Activated CD8-positive, alpha-beta memory T cell treated with anti-CD3 and anti-CD28 coated beads for 4 hours (primary cell): ENCODE measurements around the gene SNX6.
"Not testable (repeated sequence)": the region's sequence is repeated elsewhere in the genome, so short reads cannot be mapped to it uniquely, and the experiment has no call there.

Experiments used
- DNase-seq, 2 donors: peaks; one replicate each; pipeline ENCODE4 v3.0.0-alpha.2; 2020; ENCODE audit warnings: low read depth in 2 of 2

SNX6 gene

DNA sequence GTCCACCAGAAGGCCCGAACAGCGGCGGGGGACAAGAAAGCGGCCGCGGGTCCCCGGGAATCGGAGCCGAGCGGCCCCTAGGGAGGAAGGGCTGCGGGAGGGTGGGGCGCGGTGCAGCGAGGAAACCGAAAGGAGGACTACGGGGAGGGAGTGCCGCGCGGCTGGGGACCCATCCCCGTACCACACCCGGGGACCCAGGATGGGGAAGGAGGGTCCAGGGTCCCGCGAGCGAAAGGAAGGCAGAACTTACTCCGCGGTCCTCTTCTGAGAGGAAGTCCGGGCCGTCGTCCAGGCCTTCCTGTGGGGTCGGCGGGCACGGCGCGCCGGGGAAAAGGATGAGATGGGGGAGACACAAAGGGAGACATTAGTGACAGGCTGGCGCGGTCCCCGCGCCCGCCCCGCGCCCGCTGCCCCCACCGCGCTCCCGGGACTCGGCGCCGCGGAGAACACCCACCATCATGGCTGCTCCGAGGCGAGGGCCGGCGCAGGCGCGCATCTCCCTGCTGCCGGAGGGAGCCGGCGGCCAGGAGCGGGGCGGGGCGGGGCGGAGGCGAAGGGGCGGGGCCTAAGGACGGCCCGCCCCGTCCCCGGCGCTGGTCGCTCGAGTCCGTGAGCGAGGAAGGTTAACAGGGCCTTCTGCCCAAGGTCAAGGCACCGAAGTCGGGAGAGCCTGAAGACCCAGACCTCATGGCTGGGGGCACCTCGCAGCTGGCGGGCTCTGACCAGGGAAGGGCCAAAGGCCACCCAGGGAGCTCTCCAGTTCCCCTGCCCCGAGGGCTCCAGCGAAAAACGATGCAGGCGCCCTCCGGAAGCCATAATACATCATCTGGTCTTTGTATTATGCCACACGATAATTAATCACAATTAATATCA, at the start of gene SNX6:
Gene SNX6, minus strand, starts transcription at position 492 of the 873 bp plus-strand sequence. Its CDS starts 32 bp downstream, at position 460.
- peak; percentile 62 to 70 for DNase-seq

GRCh38 chr14:34678735-34679134, 48.8 kb upstream of the SNX6 start:
- no peak for DNase-seq

GRCh38 chr14:34678306-34678705, 48.4 kb upstream of the SNX6 start:
- no peak for DNase-seq

GRCh38 chr14:34676516-34677211, 46.7 kb upstream of the SNX6 start:
- DNase-seq, result no peak

DNA sequence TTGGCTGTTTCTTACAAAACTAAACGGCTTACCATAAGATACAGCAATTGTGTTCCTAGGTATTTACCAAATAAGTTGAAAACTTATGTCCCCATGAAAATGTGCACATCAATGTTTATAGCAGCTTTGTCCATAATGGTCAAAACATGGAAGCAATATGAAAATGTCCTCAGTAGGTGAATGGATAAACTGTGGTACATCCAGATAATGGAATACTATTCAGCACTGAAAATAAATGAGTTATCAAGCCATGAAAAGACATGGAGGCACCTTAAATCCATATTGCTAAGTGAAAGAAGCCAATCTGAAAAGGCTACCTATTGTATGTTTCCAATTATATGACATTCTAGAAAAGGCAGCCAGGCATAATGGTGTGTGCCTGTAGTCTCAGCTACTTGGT, 43.8 kb upstream of the SNX6 start:
- no peak for DNase-seq

GRCh38 chr14:34671716-34672115, 41.8 kb upstream of the SNX6 start:
- no peak for DNase-seq

DNA sequence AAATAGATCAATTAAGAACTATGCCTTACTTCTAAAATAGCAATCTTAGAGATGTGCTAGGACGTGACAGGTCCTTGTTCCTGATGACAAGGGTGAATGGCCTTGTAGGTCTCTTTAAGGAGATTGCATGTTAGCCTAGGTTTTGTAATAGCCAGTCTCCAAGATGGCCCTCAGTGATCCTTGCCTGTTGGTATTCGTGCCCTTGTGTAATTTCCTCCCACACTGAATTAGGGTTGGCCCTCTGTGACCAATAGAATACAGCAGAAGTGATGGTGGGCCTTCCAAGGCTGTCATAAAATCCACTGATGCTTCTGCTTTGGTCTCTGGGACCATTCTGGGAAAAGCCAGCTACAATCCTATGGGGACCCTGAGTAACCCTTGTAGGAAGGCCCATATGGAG, 38.2 kb upstream of the SNX6 start:
- no peak for DNase-seq

DNA sequence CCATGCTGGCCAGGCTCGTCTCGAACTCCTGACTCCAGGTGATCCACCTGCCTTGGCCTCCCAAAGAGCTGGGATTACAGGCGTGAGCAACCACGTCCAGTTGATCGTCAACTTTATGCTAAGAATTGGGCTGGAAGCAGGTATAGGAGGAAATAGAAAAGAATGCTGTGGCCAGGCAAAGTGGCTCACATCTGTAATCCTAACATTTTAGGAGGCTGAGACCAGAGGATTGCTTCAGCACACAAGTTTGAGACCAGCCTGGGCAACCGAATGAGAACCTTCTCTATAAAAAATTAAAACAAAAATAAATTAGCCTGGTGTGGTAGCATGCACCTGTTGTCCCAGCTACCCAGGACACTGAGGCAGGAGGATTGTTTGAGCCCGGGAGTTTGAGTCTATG, 37.1 kb upstream of the SNX6 start:
- no peak for DNase-seq

- no peak for DNase-seq
These were observed 36.0 kb upstream of the SNX6 start for GRCh38 chr14:34665785-34666435.

- DNase-seq, result no peak
These were observed 32.7 kb upstream of the SNX6 start for GRCh38 chr14:34662561-34663088.

DNA sequence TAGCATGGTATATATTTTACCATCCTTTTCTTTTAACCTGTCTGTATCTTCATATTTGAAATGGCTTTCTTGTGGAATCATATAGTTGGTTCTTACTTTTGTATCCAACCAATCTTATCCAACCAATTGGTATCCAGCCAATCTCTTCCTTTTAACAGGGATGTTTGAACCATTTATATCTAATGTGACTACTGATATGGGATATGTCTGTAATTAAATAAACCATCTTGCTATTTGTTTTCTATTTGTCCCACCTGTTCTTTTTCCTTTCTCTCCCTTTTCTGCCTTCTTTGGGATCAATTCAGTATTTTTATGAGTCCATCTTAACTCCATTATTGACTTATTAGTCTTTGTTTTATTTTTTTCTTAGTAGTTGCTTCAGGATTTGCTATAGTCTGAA, 30.8 kb upstream of the SNX6 start:
- DNase-seq, result no peak

DNA sequence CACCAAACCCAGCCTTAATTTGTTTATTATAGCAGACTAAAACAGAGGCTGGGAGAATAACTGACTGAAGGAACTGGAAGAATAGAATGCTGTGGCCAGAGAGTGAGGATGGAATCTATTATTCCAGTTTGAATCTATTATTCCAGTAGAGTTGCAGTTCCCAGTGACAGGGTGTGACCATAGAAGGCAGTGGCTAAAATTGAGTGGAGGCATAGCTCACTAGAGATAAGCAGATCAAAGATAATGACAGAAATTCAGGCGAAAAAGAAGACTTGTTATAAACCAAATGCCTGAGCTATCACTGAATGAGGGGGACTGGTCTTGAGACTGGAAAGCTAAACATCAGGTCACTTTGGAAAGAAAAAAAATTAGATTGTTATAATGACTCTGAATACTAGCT, 26.0 kb upstream of the SNX6 start:
- no peak for DNase-seq

DNA sequence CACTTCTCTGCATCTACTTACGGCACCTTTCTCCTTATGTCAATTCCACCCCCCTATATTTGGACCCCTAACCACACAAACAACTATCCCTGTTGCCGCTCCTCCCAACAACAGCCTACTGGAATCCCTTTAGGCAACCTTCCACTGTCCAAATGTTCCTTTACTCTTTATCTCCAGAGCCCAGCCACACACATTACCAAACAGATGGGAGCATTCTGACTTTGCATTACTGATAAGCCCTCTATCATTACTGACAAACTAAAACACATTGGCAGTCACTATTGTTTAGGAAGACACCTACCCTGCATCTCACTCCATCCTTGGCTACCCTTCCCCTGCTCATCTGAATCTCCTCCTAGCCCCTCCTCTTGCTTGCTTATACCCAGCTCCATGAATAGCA, 23.1 kb upstream of the SNX6 start:
- DNase-seq, result not testable (repeated sequence)

DNA sequence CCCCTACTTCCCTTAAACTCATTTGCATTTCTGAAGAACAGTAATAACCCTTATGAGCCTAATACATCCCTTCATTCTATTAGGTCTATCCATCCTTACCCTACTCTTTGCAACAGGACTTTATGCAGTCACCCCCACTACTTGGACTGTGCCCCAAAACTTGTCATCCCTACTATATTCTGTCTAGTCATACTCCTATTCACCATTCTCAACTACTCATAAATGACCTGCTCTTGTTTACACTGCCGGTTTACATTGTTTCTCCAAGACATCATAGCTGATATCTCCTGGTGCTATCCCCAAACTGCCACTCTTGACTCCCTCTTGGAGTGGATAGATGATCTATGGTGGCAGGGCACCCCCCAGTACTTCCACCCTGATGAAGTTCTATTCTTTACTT, 22.4 kb upstream of the SNX6 start:
- not testable (repeated sequence) for DNase-seq

DNA sequence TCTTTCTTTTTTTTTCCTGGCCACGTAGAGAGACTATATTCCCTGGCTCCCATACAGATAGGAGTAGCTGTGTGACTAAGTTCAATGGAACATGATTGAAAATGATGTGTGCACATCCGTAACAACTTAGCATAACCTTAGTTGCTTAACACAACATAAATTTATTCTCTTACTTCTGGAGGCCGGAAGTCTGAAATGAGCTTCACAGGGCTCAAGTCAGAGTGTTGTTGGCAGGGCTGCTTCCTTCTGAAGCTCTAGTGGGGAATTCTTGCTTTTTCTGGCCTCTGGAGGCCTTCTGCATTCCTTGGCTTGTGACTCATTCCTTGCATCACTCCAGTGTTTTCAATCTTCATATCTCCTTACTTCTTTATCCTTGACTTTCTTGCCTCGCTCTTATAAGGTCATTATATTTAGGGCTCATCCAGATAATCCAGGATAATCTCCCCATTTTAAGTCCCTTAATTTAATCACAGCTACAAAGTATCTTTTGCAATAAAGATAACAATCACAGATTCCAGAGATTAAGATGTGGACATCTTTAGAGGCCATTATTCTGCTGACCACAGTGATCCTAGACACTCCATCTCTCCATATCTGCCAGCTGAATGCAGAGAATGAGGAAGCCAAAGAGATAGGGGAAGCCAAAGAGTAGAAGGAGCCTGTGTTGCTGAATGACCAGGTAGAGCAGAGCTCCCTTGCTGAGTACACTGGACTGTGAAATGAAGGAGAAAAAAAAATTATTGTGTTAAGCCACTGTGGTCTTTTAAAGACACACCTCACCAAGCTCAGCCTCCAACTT, 21.0 kb upstream of the SNX6 start:
- DNase-seq, result no peak

DNA sequence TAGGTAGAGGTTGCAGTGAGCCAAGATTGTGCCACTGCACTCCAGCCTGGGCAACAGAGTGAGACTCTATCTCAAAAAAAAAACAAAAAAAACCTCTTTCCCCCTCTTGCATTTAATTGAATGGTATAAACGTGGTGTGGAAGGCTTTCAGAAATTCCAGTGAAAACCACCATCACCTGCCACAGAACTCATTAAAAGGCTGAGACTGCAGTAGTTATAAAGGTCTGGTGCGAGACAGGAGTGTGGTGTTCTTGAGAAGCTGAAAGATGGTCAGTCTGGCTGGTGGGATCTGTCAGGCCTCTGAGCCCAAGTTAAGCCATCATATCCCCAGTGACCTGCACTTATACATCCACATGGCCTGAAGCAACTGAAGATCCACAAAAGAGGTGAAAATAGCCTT, 20.1 kb upstream of the SNX6 start:
- DNase-seq, result not testable (repeated sequence)

DNA sequence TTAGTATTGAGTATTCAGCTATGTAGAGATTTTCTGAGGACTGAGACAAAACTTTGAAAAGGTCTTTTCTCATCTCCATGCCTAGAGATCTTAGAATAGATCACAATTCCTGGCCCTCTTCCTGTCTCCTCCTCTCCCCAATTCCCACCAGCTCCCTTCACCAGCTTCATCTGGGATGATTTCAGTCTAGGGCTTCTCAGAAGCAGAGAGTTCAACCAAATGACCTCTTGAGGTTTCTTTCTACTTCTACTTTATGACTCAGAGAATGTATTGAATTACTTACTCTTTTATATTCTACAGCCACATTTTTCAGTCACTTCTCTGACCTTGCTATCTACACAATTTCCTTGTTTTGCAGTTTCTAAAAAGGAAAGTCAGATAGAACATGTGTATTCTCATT, 19.4 kb upstream of the SNX6 start:
- no peak for DNase-seq

DNA sequence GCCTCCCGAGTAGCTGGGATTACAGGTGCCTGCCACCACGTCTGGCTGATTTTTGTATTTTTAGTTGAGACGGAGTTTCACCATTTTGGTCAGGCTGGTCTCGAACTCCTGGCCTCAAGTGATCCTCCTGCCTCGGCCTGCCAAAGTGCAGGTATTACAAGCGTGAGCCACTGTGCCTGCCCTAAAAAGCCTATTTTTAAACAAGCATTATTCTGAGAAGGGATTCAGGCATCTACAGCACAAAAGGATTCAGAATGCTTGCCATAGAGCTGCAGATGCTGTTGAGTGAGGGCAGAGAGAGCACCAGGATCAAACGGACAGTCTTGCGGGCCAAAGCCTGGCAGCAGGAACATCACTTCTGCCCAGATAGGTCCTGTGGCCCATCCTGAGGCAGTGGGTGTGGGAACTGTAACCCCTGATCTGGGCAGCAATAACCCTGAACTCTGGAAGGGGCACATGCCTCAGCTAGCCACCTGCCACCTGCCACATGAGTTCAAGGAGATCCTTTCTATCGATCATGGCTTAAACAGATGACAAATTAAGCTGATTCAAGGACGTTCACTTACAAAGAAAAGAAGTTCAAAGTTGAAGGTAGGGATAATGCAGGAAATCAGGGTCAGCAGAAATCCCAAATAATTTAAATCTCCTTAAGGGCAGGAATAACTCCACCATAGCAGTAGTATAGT, 16.8 kb upstream of the SNX6 start:
- DNase-seq, result no peak

- DNase-seq, result no peak
These were observed 13.4 kb upstream of the SNX6 start for GRCh38 chr14:34643361-34643760.

GRCh38 chr14:34642595-34642994, 12.6 kb upstream of the SNX6 start:
- DNase-seq, result no peak

GRCh38 chr14:34640826-34641225, 10.9 kb upstream of the SNX6 start:
- no peak for DNase-seq
